B cell (primary cell): ENCODE data around the gene INCA1. TPM values are rescaled to one million over a fixed set of nuclear protein-coding genes. Genes with fewer than 3 reads are reported as not detected.

Experiments used
- ATAC-seq: fragments of 200-7000 bp; cut with Tn5 transposase; one replicate; pipeline ENCODE4 v1.10.0; 2021; ENCODE audit warnings: low read depth, mild to moderate bottlenecking, moderate number of reproducible peaks, moderate library complexity
- CTCF ChIA-PET: fragments of 350-600 bp; sonication (Branson Sonifier 250); formaldehyde crosslinking; loops from one replicate; lab custom pipeline; 2021; ENCODE audit warnings: antibody characterized with exemption, inconsistent platforms; lab: Charles Lee
- POLR2A ChIA-PET: fragments of 350-600 bp; sonication (Branson Sonifier 250); formaldehyde crosslinking; loops from one replicate; lab custom pipeline; 2021; ENCODE audit warnings: antibody characterized with exemption; lab: Charles Lee
- DNase-seq: peaks from one replicate; pipeline ENCODE4 v3.0.0; 2013
- H2AFZ ChIP-seq: 2 replicates; pipeline ENCODE4 v1.6.1; 2012; ENCODE audit warnings: mild to moderate bottlenecking, low read depth, low read length; ENCODE audit not compliant: insufficient read depth, poor library complexity, severe bottlenecking
- H3K27ac ChIP-seq, 2 donors: 1 replicate in 1 of 2; 2 replicates in 1 of 2; pipeline ENCODE4 v1.5.1; 2012 to 2013; ENCODE audit warnings: low read length in 2 of 2, mild to moderate bottlenecking in 2 of 2, moderate library complexity in 1 of 2
- H3K27me3 ChIP-seq, 4 experiments: fragments of 200-600 bp in 1 of 4; sonication (generic) in 1 of 4; replicated peaks in 1 of 4; 1 replicate in 2 of 4; 2 replicates in 2 of 4; pipeline versions ENCODE4 v1.6.1 to v1.7.0; 2013 to 2016; ENCODE audit warnings: low read length in 3 of 4, mild to moderate bottlenecking in 2 of 4, mixed read lengths in 1 of 4, moderate library complexity in 1 of 4; ENCODE audit not compliant: insufficient read depth in 4 of 4, control insufficient read depth in 3 of 4; ENCODE audit errors: control extremely low read depth in 1 of 4
- H3K36me3 ChIP-seq, 2 experiments: replicated peaks in 1 of 2; 1 replicate in 1 of 2; 2 replicates in 1 of 2; pipeline versions ENCODE4 v1.6.1 to v1.7.1; 2013; ENCODE audit warnings: low read length in 1 of 2; ENCODE audit not compliant: insufficient read depth in 2 of 2, control insufficient read depth in 1 of 2; ENCODE audit errors: control extremely low read depth in 1 of 2, extremely low read depth in 1 of 2
- H3K4me1 ChIP-seq, 2 donors: fragments of 200-600 bp in 1 of 2; sonication (generic) in 1 of 2; 1 replicate in 1 of 2; 2 replicates in 1 of 2; pipeline versions ENCODE4 v1.5.1 to v1.6.1; 2013 to 2017; ENCODE audit warnings: low read length in 2 of 2; ENCODE audit not compliant: control insufficient read depth in 2 of 2, insufficient read depth in 2 of 2
- H3K4me2 ChIP-seq: replicated peaks from 2 replicates; pipeline ENCODE3; 2012; ENCODE audit warnings: mild to moderate bottlenecking, low read depth, low read length; ENCODE audit not compliant: poor library complexity, severe bottlenecking
- H3K4me3 ChIP-seq, 5 experiments: fragments of 200-600 bp in 1 of 5; sonication (generic) in 1 of 5; 1 replicate in 3 of 5; 2 replicates in 2 of 5; pipeline versions ENCODE4 v1.5.1 to v1.7.0; 2011 to 2016; ENCODE audit warnings: low read length in 4 of 5, mild to moderate bottlenecking in 4 of 5, low read depth in 2 of 5, control low read depth in 1 of 5, moderate library complexity in 1 of 5; ENCODE audit not compliant: insufficient read depth in 1 of 5; ENCODE audit errors: control extremely low read depth in 1 of 5, extremely low read depth in 1 of 5
- H3K79me2 ChIP-seq: fragments of 200-600 bp; sonication (generic); one replicate; pipeline ENCODE4 v1.6.0; 2016; ENCODE audit warnings: low read length; ENCODE audit not compliant: control insufficient read depth, insufficient read depth
- H3K9ac ChIP-seq: fragments of 200-600 bp; sonication (generic); 2 replicates; pipeline ENCODE4 v1.6.1; 2017; ENCODE audit warnings: mild to moderate bottlenecking, low read length, moderate library complexity
- H3K9me3 ChIP-seq, 3 donors: one replicate each; pipeline versions ENCODE4 v1.6.1 to v1.7.1; 2013; ENCODE audit warnings: low read length in 2 of 3; ENCODE audit not compliant: control insufficient read depth in 2 of 3, insufficient read depth in 1 of 3; ENCODE audit errors: control extremely low read depth in 1 of 3
- H4K20me1 ChIP-seq: 2 replicates; pipeline ENCODE4 v1.6.0; 2012; ENCODE audit warnings: mild to moderate bottlenecking, low read length; ENCODE audit not compliant: insufficient read depth, control insufficient read depth, poor library complexity, severe bottlenecking
- H3K27ac Mint-ChIP-seq: one replicate; pipeline ENCODE4 v1.8.0; 2021; ENCODE audit warnings: mixed read lengths
- H3K27me3 Mint-ChIP-seq: one replicate; pipeline ENCODE4 v1.8.0; 2021; ENCODE audit warnings: mixed read lengths
- H3K4me1 Mint-ChIP-seq: one replicate; pipeline ENCODE4 v1.8.0; 2021; ENCODE audit warnings: mixed read lengths
- H3K4me3 Mint-ChIP-seq: one replicate; pipeline ENCODE4 v1.8.0; 2021; ENCODE audit warnings: mixed read lengths
- H3K9me3 Mint-ChIP-seq: one replicate; pipeline ENCODE4 v1.8.0; 2022; ENCODE audit warnings: mixed read lengths; ENCODE audit not compliant: insufficient read depth
- CTCF ChIP-seq: fragments of 200-600 bp; IDR thresholded peaks from one replicate; pipeline ENCODE4 v1.8.0; 2022; ENCODE audit warnings: antibody characterized with exemption, mild to moderate bottlenecking
- EZH2 ChIP-seq: IDR thresholded peaks from 2 replicates; pipeline ENCODE4 v1.6.1; 2012; ENCODE audit warnings: borderline replicate concordance, low read depth, mild to moderate bottlenecking, moderate library complexity, low read length; ENCODE audit not compliant: insufficient read depth, poor library complexity, severe bottlenecking
- WGBS: methylation state at CpG from one replicate; pipeline ENCODE4 v1.1.5; 2013; ENCODE audit warnings: missing lambda C conversion rate; ENCODE audit not compliant: insufficient coverage; 5-methylcytosine and 5-hydroxymethylcytosine counted together
- intact Hi-C: fragments of 100-400 bp; cut with micrococcal nuclease; formaldehyde crosslinking; loops from one replicate; pipeline ENCODE4 v1.10.0; 2022
- polyA plus RNA-seq: library from polyadenylated mRNA; depleted of rRNA; stranded (reverse); fragments of >200 nt; gene quantifications from 2 replicates; pipeline ENCODE4 v1.2.3, GENCODE V29; 2012
- total RNA-seq, 2 donors: library from RNA; stranded (reverse); fragments of 120-200 nt in 1 of 2; gene quantifications; 1 replicate in 1 of 2; 2 replicates in 1 of 2; pipeline versions ENCODE4 v1.2.3 to v1.2.4, GENCODE V29; 2013 to 2022

The INCA1 gene
- total and polyA plus RNA-seq, 2 donors (not counting 1 experiment from before 2014, with no cell fraction given), result 0.30 to 0.60 TPM

GRCh38 chr17:4948931-4949320 lies 48.4 kb downstream of the INCA1 start:
- peak overlapping the region; percentile 98 for H3K4me3 Mint-ChIP-seq
- Histone ChIP-seq H3K4me1 (peaks cover 37 to 45% of the 10 kb centered on the region in 2 donors), H2AFZ (peak overlapping the region; percentile 97), H3K27ac (peak overlapping the region; percentile 73 to 93), H3K9me3 (no peaks in the 10 kb centered on the region), H3K36me3 (peaks cover 0 to 28% of the 10 kb centered on the region in 2 experiments), H3K4me3 (peak overlapping the region; percentile 59 to 99 (median 96)), H4K20me1 (peaks cover 42% of the 10 kb centered on the region), H3K27me3 (no peaks in the 10 kb centered on the region), H3K79me2 (peaks cover 45% of the 10 kb centered on the region), H3K9ac (peak overlapping the region; percentile 97), H3K4me2 (peak overlapping the region; percentile 98)
- TF ChIP-seq EZH2 (no peak), CTCF (no peak)
- intact Hi-C loops, result loop anchor here (1.0 to 10.0 kb wide), 11 partner anchors 9 to 987 kb away; partner anchors contain the start of genes ARRB2, ATP2A3, CAMTA2 and INCA1
- no peaks in the 10 kb centered on the region for H3K9me3 Mint-ChIP-seq
- DNase-seq (peak; percentile 90), ATAC-seq (peak; percentile 50)
- POLR2A ChIA-PET, result interaction anchor here (0.5 to 4.9 kb wide), 11 partner anchors 9 to 985 kb away, joined by 3 to 81 read pairs (median 4); partner anchors contain the start of genes INCA1, KIF1C, RNF167 and SLC25A11
- H3K4me1 Mint-ChIP-seq, result peaks cover 46% of the 10 kb centered on the region
- peak overlapping the region; percentile 99 for H3K27ac Mint-ChIP-seq
- no peaks in the 10 kb centered on the region for H3K27me3 Mint-ChIP-seq
- CTCF ChIA-PET, result interaction anchor here (1.1 to 3.0 kb wide), 3 partner anchors 9 to 39 kb away, joined by 3 to 16 read pairs (median 8); partner anchors contain the start of genes RNF167, SLC25A11 and SPAG7
- WGBS, result 0% methylated on average over 38 of the region's 40 CpGs
